ENCODE measurements around the gene GNL3L. TPM values are rescaled to one million over a fixed set of nuclear protein-coding genes. Genes with fewer than 3 reads are reported as not detected.

The GNL3L gene, protein sequence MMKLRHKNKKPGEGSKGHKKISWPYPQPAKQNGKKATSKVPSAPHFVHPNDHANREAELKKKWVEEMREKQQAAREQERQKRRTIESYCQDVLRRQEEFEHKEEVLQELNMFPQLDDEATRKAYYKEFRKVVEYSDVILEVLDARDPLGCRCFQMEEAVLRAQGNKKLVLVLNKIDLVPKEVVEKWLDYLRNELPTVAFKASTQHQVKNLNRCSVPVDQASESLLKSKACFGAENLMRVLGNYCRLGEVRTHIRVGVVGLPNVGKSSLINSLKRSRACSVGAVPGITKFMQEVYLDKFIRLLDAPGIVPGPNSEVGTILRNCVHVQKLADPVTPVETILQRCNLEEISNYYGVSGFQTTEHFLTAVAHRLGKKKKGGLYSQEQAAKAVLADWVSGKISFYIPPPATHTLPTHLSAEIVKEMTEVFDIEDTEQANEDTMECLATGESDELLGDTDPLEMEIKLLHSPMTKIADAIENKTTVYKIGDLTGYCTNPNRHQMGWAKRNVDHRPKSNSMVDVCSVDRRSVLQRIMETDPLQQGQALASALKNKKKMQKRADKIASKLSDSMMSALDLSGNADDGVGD
- 14.1 to 22.1 TPM (median 19.0 TPM) in 5 replicates for total RNA-seq (2022; extraction: Qiagen RNA extraction; ENCODE audit: low read depth)

DNA sequence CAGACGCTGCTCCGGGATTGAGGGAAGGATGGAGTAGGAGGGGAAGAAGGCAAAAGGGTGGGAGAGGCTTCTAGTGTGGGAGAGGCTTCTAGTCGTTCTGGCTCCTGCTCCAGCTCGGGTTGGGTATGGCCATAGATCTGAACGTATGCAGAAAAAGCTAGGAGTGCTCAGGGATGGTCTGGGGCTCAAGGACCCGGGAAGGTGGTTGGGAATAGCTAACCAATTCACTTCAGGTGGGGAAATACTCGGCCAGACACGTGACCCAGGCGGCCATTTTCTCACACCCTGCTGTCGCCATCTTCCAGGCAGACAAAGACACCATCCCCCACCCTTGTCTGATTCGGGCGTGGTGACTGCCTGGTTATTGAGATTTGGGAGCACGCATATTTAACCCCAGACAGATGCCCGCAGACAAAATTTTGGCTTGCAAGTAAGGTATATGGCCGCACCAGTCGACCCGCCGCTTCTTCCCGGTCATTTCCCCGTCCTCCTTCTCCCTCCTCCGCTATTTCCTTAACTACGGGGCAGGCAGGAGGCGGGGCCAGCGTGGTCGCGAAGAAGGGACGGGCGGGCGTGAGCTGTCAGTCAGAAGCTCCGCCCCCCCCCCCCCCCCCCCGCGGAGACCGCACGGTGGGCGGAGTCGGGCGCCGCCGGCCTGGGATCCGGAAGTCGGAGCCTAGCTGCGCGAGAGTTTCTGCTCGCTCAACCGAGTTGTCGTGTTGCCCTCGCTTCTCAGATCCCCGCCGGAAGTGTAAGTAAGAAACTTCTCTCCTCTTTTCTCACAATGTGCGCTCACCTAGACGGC, at the start of gene GNL3L:
Gene GNL3L, plus strand, starts transcription at position 668 of the 805 bp plus-strand sequence. CDS start 2,348 bp downstream, outside the sequence.

DNA sequence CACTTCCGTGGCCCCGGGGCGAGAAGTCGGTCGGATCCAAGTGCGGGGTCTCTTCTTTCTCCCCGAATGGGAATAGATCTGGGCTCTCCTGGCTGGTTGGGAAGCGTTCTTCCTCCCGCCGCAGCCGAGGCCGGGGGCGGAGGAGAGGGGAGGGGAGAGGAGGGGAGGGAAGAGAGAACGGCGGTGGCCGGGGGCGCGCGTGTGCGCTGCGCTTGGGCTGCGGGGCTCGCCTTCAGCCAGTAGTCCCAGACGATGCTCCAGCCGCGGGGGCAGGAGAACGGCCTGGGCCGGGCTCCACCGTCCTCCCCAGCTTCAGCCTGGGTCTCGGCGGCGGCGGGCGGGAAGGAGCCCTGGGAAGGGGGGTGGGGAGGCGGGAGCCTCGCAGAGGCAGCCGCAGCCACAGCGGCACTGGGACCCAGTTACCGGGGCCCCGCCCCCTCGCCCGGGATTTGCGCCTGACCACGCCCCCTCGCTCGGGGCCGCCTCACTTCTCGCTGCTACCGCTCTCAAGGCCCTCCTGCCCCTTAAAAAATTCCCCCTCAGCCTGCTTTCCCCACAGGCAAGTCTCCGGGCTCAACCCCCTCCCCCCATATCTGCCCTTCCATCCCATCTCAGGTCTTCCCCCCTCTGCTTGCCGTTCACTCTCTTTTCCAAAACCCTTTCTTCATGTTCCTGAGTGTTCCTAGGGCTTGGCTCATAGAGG, 34.1 kb upstream of the GNL3L start, which contains the start of gene FGD1:
Gene FGD1, minus strand, starts transcription at position 421 of the 703 bp plus-strand sequence. CDS start 802 bp downstream, outside the sequence.

Other genes starting within 250 kb of the GNL3L start
- gene WNK3, start 172.2 kb upstream of the GNL3L start, total RNA-seq (2022; extraction: Qiagen RNA extraction; ENCODE audit: low read depth): 0.03 to 0.07 TPM (median 0.05 TPM) in 4 of 5 replicates, not detected in the other
- gene TSR2, start 89.8 kb upstream of the GNL3L start, total RNA-seq (2022; extraction: Qiagen RNA extraction; ENCODE audit: low read depth): 51.5 to 54.8 TPM (median 52.4 TPM) in 5 replicates
- gene FGD1, start 34.0 kb upstream of the GNL3L start, total RNA-seq (2022; extraction: Qiagen RNA extraction; ENCODE audit: low read depth): 4.8 to 7.7 TPM (median 6.6 TPM) in 5 replicates

All from A549 treated with GW870086 at 1 μM for 4 hours (cell line).